H9 (cell line): ENCODE measurements around the gene ITGA2. TPM values are rescaled to one million over a fixed set of nuclear protein-coding genes. Genes with fewer than 3 reads are reported as not detected.

Source experiments
- DNase-seq: peaks from one replicate; pipeline ENCODE4 v3.0.0-alpha.2; 2017
- H2AFZ ChIP-seq: one replicate; pipeline ENCODE4 v1.6.1; 2013; ENCODE audit warnings: mild to moderate bottlenecking, low read length, control low read depth, moderate library complexity
- H2AK5ac ChIP-seq: 2 replicates; pipeline ENCODE4 v1.6.1; 2013; ENCODE audit warnings: low read length, control low read depth, mixed read lengths; ENCODE audit not compliant: insufficient read length
- H2BK120ac ChIP-seq: one replicate; pipeline ENCODE4 v1.6.1; 2013; ENCODE audit warnings: low read depth, mild to moderate bottlenecking, low read length, control low read depth, inconsistent platforms; ENCODE audit not compliant: poor library complexity, severe bottlenecking
- H2BK12ac ChIP-seq: 2 replicates; pipeline ENCODE4 v1.6.1; 2013; ENCODE audit warnings: low read length, control low read depth, mixed read lengths, low read depth; ENCODE audit not compliant: insufficient read length
- H2BK15ac ChIP-seq: 2 replicates; pipeline ENCODE4 v1.6.1; 2013; ENCODE audit warnings: low read depth, low read length, control low read depth
- H2BK20ac ChIP-seq: one replicate; pipeline ENCODE4 v1.6.1; 2013; ENCODE audit warnings: low read depth, mild to moderate bottlenecking, low read length, control low read depth, inconsistent platforms; ENCODE audit not compliant: poor library complexity, severe bottlenecking
- H2BK5ac ChIP-seq: 2 replicates; pipeline ENCODE4 v1.6.1; 2013; ENCODE audit warnings: low read length, control low read depth, mixed read lengths; ENCODE audit not compliant: insufficient read length
- H3K14ac ChIP-seq: 2 replicates; pipeline ENCODE4 v1.6.1; 2013; ENCODE audit warnings: low read length, control low read depth; ENCODE audit not compliant: insufficient read depth
- H3K18ac ChIP-seq: 2 replicates; pipeline ENCODE4 v1.6.1; 2013; ENCODE audit warnings: low read depth, mild to moderate bottlenecking, mixed read lengths, low read length, control low read depth; ENCODE audit not compliant: insufficient read length
- H3K23ac ChIP-seq: 2 replicates; pipeline ENCODE4 v1.6.1; 2013; ENCODE audit warnings: low read length, control low read depth, mixed read lengths, low read depth; ENCODE audit not compliant: insufficient read length
- H3K23me2 ChIP-seq: 2 replicates; pipeline ENCODE4 v1.6.1; 2013; ENCODE audit warnings: low read depth, mild to moderate bottlenecking, mixed read lengths, low read length, control low read depth; ENCODE audit not compliant: insufficient read length, poor library complexity, severe bottlenecking
- H3K27ac ChIP-seq: 2 replicates; pipeline ENCODE4 v1.5.1; 2013; ENCODE audit warnings: low read length, control low read depth, mixed read lengths, low read depth; ENCODE audit not compliant: insufficient read length
- H3K27me3 ChIP-seq: 2 replicates; pipeline ENCODE4 v1.6.1; 2013; ENCODE audit warnings: low read length, control low read depth, inconsistent platforms; ENCODE audit not compliant: insufficient read depth
- H3K4ac ChIP-seq: 2 replicates; pipeline ENCODE4 v1.6.1; 2013; ENCODE audit warnings: low read depth, mild to moderate bottlenecking, control low read depth, inconsistent platforms, low read length, moderate library complexity
- H3K4me1 ChIP-seq: 2 replicates; pipeline ENCODE4 v1.6.1; 2013; ENCODE audit warnings: low read length, control low read depth, inconsistent platforms; ENCODE audit not compliant: insufficient read depth
- H3K4me2 ChIP-seq: 2 replicates; pipeline ENCODE4 v1.6.1; 2013; ENCODE audit warnings: low read length, control low read depth, mixed read lengths; ENCODE audit not compliant: insufficient read length, insufficient read depth
- H3K56ac ChIP-seq: 2 replicates; pipeline ENCODE4 v1.6.1; 2013; ENCODE audit warnings: low read depth, mild to moderate bottlenecking, mixed read lengths, low read length, control low read depth; ENCODE audit not compliant: insufficient read length
- H3K79me1 ChIP-seq: 2 replicates; pipeline ENCODE4 v1.6.1; 2013; ENCODE audit warnings: low read depth, mild to moderate bottlenecking, moderate library complexity, low read length, control low read depth, inconsistent platforms; ENCODE audit not compliant: insufficient read depth, poor library complexity, severe bottlenecking
- H3K79me2 ChIP-seq: 2 replicates; pipeline ENCODE4 v1.6.1; 2013; ENCODE audit warnings: low read length, control low read depth, inconsistent platforms; ENCODE audit not compliant: insufficient read depth
- H3K9ac ChIP-seq: 2 replicates; pipeline ENCODE4 v1.6.1; 2013; ENCODE audit warnings: low read length, control low read depth, mixed read lengths; ENCODE audit not compliant: insufficient read length; ENCODE audit errors: extremely low read depth
- H3K9me3 ChIP-seq: one replicate; pipeline ENCODE4 v1.6.1; 2013; ENCODE audit warnings: low read depth, low read length, inconsistent platforms; ENCODE audit not compliant: control insufficient read depth
- H3T11ph ChIP-seq: one replicate; pipeline ENCODE4 v1.6.1; 2013; ENCODE audit warnings: mild to moderate bottlenecking, low read length, control low read depth, inconsistent platforms
- H4K20me1 ChIP-seq: one replicate; pipeline ENCODE4 v1.6.1; 2013; ENCODE audit not compliant: control insufficient read depth, insufficient read length, insufficient read depth
- H4K5ac ChIP-seq: 2 replicates; pipeline ENCODE4 v1.6.1; 2013; ENCODE audit warnings: low read depth, mild to moderate bottlenecking, mixed read lengths, low read length, control low read depth; ENCODE audit not compliant: insufficient read length
- H4K8ac ChIP-seq: replicated peaks from 2 replicates; pipeline ENCODE4 v1.6.1; 2013; ENCODE audit warnings: low read length, control low read depth, mixed read lengths, low read depth; ENCODE audit not compliant: insufficient read length
- H4K91ac ChIP-seq: 2 replicates; pipeline ENCODE4 v1.6.1; 2013; ENCODE audit warnings: low read depth, mild to moderate bottlenecking, moderate library complexity, mixed read lengths, low read length, control low read depth; ENCODE audit not compliant: insufficient read length
- H3K27ac Mint-ChIP-seq, 3 experiments: 2 replicates in 2 of 3; 3 replicates in 1 of 3; pipeline ENCODE4 v1.8.0; 2020 to 2021; ENCODE audit warnings: mixed read lengths in 3 of 3, mild to moderate bottlenecking in 1 of 3, moderate library complexity in 1 of 3
- H3K27me3 Mint-ChIP-seq: 2 replicates; pipeline ENCODE4 v1.8.0; 2021; ENCODE audit warnings: low read depth, mild to moderate bottlenecking, moderate library complexity, mixed read lengths
- H3K36me3 Mint-ChIP-seq, 3 experiments: 2 replicates in 2 of 3; 3 replicates in 1 of 3; pipeline ENCODE4 v1.8.0; 2020 to 2021; ENCODE audit warnings: low read depth in 3 of 3, mixed read lengths in 3 of 3; ENCODE audit not compliant: insufficient read depth in 1 of 3
- H3K4me1 Mint-ChIP-seq, 2 experiments: 2 replicates each; pipeline ENCODE4 v1.8.0; 2020; ENCODE audit warnings: mixed read lengths in 2 of 2
- H3K4me3 Mint-ChIP-seq, 2 experiments: 2 replicates in 1 of 2; 3 replicates in 1 of 2; pipeline ENCODE4 v1.8.0; 2020 to 2021; ENCODE audit warnings: mild to moderate bottlenecking in 2 of 2, mixed read lengths in 2 of 2, moderate library complexity in 1 of 2
- H3K9me3 Mint-ChIP-seq, 2 experiments: 2 replicates in 1 of 2; 3 replicates in 1 of 2; pipeline ENCODE4 v1.8.0; 2020; ENCODE audit warnings: mild to moderate bottlenecking in 2 of 2, mixed read lengths in 2 of 2, moderate library complexity in 1 of 2
- CTCF ChIP-seq: fragments of 200-600 bp; sonication (generic); conservative IDR thresholded peaks from 3 replicates; pipeline ENCODE4 v1.8.0; 2021; ENCODE audit warnings: antibody characterized with exemption, mild to moderate bottlenecking
- WGBS: extraction: QIAGEN DNeasy Blood & Tissue Kit; methylation state at CpG from one replicate; pipeline ENCODE4 v1.1.7; 2013; ENCODE audit warnings: missing lambda C conversion rate, low lambda C conversion rate, mixed read lengths; ENCODE audit not compliant: insufficient read length; ENCODE audit errors: extremely low coverage; 5-methylcytosine and 5-hydroxymethylcytosine counted together
- total RNA-seq: library from RNA; stranded (reverse); gene quantifications from 2 replicates; pipeline ENCODE4 v1.2.1, GENCODE V29; 2021

The ITGA2 gene
- total RNA-seq, 1 experiment from 2014 or later = 3.0 TPM

GRCh38 chr5:53048248-53048647 lies 59.1 kb downstream of the ITGA2 start:
- Histone ChIP-seq H2AFZ (no peak overlapping the region), H3K14ac (no peak overlapping the region), H3K4me2 (no peak overlapping the region), H2BK12ac (no peak overlapping the region), H3T11ph (no peak overlapping the region), H3K4ac (no peak overlapping the region), H3K23ac (no peak overlapping the region), H3K79me1 (no peaks in the 10 kb centered on the region), H3K27me3 (no peaks in the 10 kb centered on the region), H3K23me2 (no peaks in the 10 kb centered on the region), H3K27ac (no peak overlapping the region), H4K20me1 (no peaks in the 10 kb centered on the region), H4K8ac (no peak overlapping the region), H3K18ac (no peak overlapping the region), H2BK5ac (no peak overlapping the region), H3K9ac (no peak overlapping the region), H4K91ac (no peak overlapping the region), H2BK120ac (no peak overlapping the region), H2AK5ac (no peak overlapping the region), H3K79me2 (no peaks in the 10 kb centered on the region), H3K4me1 (no peaks in the 10 kb centered on the region), H2BK15ac (no peak overlapping the region), H2BK20ac (no peak overlapping the region), H3K9me3 (no peaks in the 10 kb centered on the region), H3K56ac (no peak overlapping the region), H4K5ac (no peak overlapping the region)
- H3K4me1 Mint-ChIP-seq = no peaks in the 10 kb centered on the region
- no peak for TF ChIP-seq CTCF
- no peaks in the 10 kb centered on the region for H3K36me3 Mint-ChIP-seq
- no peak for DNase-seq
- WGBS = no CpG with 5 or more reads among the region's 2 CpGs
- H3K9me3 Mint-ChIP-seq = no peaks in the 10 kb centered on the region
- no peaks in the 10 kb centered on the region for H3K27me3 Mint-ChIP-seq
- H3K27ac Mint-ChIP-seq = no peak overlapping the region; a peak in 1 of 7 replicates
- no peak overlapping the region for H3K4me3 Mint-ChIP-seq
